ENCODE data around the gene ZBP1. TPM values are rescaled to one million over a fixed set of nuclear protein-coding genes. Genes with fewer than 3 reads are reported as not detected.

Gene ZBP1
- total and polyA plus RNA-seq, 9 donors, result 0.12 to 0.92 (median 0.24) TPM; not detected in 4

DNA sequence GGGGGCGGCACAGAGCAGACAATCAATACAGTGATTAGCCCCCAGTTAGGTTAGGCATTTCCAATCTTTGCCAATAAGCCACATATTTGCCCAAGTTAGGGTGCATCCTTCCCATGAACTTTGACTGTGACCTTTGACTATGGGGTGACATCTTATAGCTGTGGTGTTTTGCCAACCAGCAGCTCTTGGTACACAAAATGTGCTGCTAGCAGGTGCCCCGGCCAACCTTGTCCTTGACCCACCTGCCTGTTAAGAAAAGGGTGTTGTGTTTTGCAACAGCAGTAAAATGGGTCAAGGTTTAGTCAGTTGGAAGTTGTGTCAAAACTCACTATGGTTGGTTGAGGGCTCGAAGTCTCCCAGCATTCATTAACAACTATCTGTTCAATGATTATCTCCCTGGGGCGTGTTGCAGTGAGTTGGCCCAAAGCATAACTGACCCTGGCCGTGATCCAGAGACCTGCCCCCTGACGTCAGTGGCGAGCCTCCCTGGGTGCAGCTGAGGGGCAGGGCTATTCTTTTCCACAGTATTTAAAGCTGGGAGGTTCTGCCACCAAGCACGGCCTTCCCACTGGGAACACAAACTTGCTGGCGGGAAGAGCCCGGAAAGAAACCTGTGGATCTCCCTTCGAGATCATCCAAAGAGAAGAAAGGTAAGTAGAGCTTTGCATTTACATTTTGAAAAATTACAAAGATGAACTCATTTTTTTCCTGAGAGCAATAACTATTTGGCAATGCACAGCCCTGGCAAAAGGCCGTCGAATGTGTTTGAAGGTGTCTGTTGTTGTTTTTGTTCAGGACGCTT is 59.5 kb downstream of the ZBP1 start, which contains the start of gene PCK1:
Gene PCK1 (plus strand): TSS at position 557 of the 802 bp plus-strand sequence. CDS start 302 bp downstream, outside the sequence.
- peak within 1 kb of the TSS; percentile 20 for H3K4me3 ChIP-seq
- DNase-seq, result peak; percentile 53 to 83 (median 72)
- H3K4me1 ChIP-seq (ENCODE audit: insufficient read depth), result peaks cover 5% of the 10 kb centered on the region
- H3K36me3 ChIP-seq, result no peaks in the 10 kb centered on the region
- intact Hi-C loops (cut with DNase I), result no loop called here
- no peak for TF ChIP-seq CTCF (IDR thresholded peaks at IDR 0.05)
- no peak for TF ChIP-seq POLR2A (IDR thresholded peaks at IDR 0.05)
- TF ChIP-seq EP300 (IDR thresholded peaks at IDR 0.05), result no peak
- no peak within 1 kb of the TSS for H3K27ac ChIP-seq
- WGBS, 3 donors, result 27 to 31% (median 28%) methylated on average over 14 of the region's 14 CpGs
- no peaks in the 10 kb centered on the region for H3K27me3 ChIP-seq
- H3K9me3 ChIP-seq, result no peaks in the 10 kb centered on the region

GRCh38 chr20:57559658-57560553 is 60.3 kb downstream of the ZBP1 start:
- no peaks in the 10 kb centered on the region for H3K36me3 ChIP-seq
- no peaks in the 10 kb centered on the region for H3K27me3 ChIP-seq
- TF ChIP-seq EP300 (IDR thresholded peaks at IDR 0.05), result no peak
- TF ChIP-seq POLR2A (IDR thresholded peaks at IDR 0.05), result no peak
- TF ChIP-seq CTCF (IDR thresholded peaks at IDR 0.05), result no peak
- 59 to 71% (median 69%) methylated on average over 8 of the region's 8 CpGs for WGBS, 3 donors
- no peak overlapping the region for H3K4me3 ChIP-seq
- no peak overlapping the region for H3K27ac ChIP-seq
- intact Hi-C loops (cut with DNase I), result no loop called here
- no peak for DNase-seq
- no peaks in the 10 kb centered on the region for H3K9me3 ChIP-seq
- H3K4me1 ChIP-seq (ENCODE audit: insufficient read depth), result peaks cover 5% of the 10 kb centered on the region

DNA sequence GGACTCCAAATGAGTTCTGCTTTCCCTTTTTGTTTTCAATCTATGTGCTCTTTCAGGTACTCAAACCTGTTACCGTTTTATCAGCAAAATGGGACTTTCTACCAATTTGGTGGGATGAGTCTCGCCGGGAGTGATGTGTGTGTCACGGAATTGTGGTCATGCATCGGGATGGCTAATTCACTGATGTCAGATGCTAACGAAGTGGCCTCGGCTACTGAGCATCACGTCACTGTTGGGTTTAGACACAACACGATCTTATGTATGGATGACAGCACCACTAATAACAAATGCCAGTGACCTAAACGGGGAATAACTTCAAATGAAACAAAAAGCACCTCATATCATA is 61.0 kb downstream of the ZBP1 start:
- 84 to 91% (median 85%) methylated on average over 10 of the region's 10 CpGs for WGBS, 3 donors
- Histone ChIP-seq H3K36me3 (no peaks in the 10 kb centered on the region), H3K4me3 (no peak overlapping the region), H3K9me3 (no peaks in the 10 kb centered on the region), H3K27me3 (no peaks in the 10 kb centered on the region), H3K4me1 (ENCODE audit: insufficient read depth) (peaks cover 5% of the 10 kb centered on the region), H3K27ac (no peak overlapping the region)
- TF ChIP-seq POLR2A (IDR thresholded peaks at IDR 0.05), result no peak
- no peak for TF ChIP-seq CTCF (IDR thresholded peaks at IDR 0.05)
- no peak for TF ChIP-seq EP300 (IDR thresholded peaks at IDR 0.05)
- no peak for DNase-seq
- intact Hi-C loops (cut with DNase I), result no loop called here

- WGBS, 3 donors, result 45 to 61% (median 50%) methylated on average over 15 of the region's 15 CpGs
- H3K9me3 ChIP-seq, result no peaks in the 10 kb centered on the region
- intact Hi-C loops (cut with DNase I), result no loop called here
Measured at GRCh38 chr20:57558614-57559288, 61.5 kb downstream of the ZBP1 start.

More at GRCh38 chr20:57558614-57559288, 61.5 kb downstream of the ZBP1 start:
- no peak for DNase-seq
- Histone ChIP-seq H3K36me3 (no peaks in the 10 kb centered on the region), H3K4me1 (ENCODE audit: insufficient read depth) (peaks cover 5% of the 10 kb centered on the region), H3K27ac (no peak overlapping the region), H3K27me3 (no peaks in the 10 kb centered on the region), H3K4me3 (no peak overlapping the region)
- TF ChIP-seq CTCF (IDR thresholded peaks at IDR 0.05) (no peak), POLR2A (IDR thresholded peaks at IDR 0.05) (no peak), EP300 (IDR thresholded peaks at IDR 0.05) (no peak)
